WERI-Rb-1 (cell line): Measurements from ENCODE around the gene COL18A1.
"Not testable (repeated sequence)": the region's sequence is repeated elsewhere in the genome, so short reads cannot be mapped to it uniquely, and the experiment has no call there.

ENCODE experiments used
- DNase-seq: peaks from one replicate; pipeline ENCODE4 v3.0.0-alpha.2; 2020
- H3K27ac ChIP-seq: fragments of 250-450 bp; sonication (Bioruptor Pico); 2 replicates; pipeline ENCODE4 v1.5.1; 2020; ENCODE audit warnings: mild to moderate bottlenecking, moderate library complexity
- H3K27me3 ChIP-seq: fragments of 250-450 bp; sonication (Bioruptor Pico); 2 replicates; pipeline ENCODE4 v1.5.1; 2021; ENCODE audit warnings: mild to moderate bottlenecking, low read depth, moderate library complexity; ENCODE audit not compliant: insufficient read depth, severe bottlenecking
- H3K36me3 ChIP-seq: fragments of 250-450 bp; sonication (Bioruptor Pico); 2 replicates; pipeline ENCODE4 v1.5.1; 2020; ENCODE audit warnings: mild to moderate bottlenecking, moderate library complexity
- H3K4me3 ChIP-seq: 2 replicates; pipeline ENCODE4 v1.5.1; 2011; ENCODE audit warnings: low read depth, mild to moderate bottlenecking, control low read depth, low read length
- H3K9me3 ChIP-seq: fragments of 250-450 bp; sonication (Bioruptor Pico); 2 replicates; pipeline ENCODE4 v1.5.1; 2021; ENCODE audit warnings: mild to moderate bottlenecking, moderate library complexity; ENCODE audit not compliant: severe bottlenecking
- CTCF ChIP-seq: IDR thresholded peaks from 2 replicates; pipeline ENCODE4 v1.5.1; 2011; ENCODE audit warnings: low read depth, mild to moderate bottlenecking, control low read depth, inconsistent platforms, low read length

COL18A1 gene

GRCh38 chr21:45366476-45366875 is 38.5 kb upstream of the COL18A1 start:
- DNase-seq: no peak
- no peak for TF ChIP-seq CTCF
- Histone ChIP-seq H3K9me3 (no peaks in the 10 kb centered on the region), H3K36me3 (no peaks in the 10 kb centered on the region), H3K27me3 (no peaks in the 10 kb centered on the region), H3K27ac (no peak overlapping the region), H3K4me3 (no peak overlapping the region)

GRCh38 chr21:45366931-45367401 is 38.0 kb upstream of the COL18A1 start:
- Histone ChIP-seq H3K27ac (no peak overlapping the region), H3K36me3 (no peaks in the 10 kb centered on the region), H3K27me3 (no peaks in the 10 kb centered on the region), H3K9me3 (no peaks in the 10 kb centered on the region), H3K4me3 (no peak overlapping the region)
- TF ChIP-seq CTCF: no peak
- DNase-seq: no peak

- no peak overlapping the region for H3K27ac ChIP-seq
These were observed 37.3 kb upstream of the COL18A1 start for GRCh38 chr21:45367402-45368351.

GRCh38 chr21:45369018-45369417 is 35.9 kb upstream of the COL18A1 start:
- not testable (repeated sequence) for H3K27ac ChIP-seq, H3K36me3 ChIP-seq, DNase-seq, H3K27me3 ChIP-seq, H3K9me3 ChIP-seq, H3K4me3 ChIP-seq

More at GRCh38 chr21:45367402-45368351, 37.3 kb upstream of the COL18A1 start:
- DNase-seq: no peak
- Histone ChIP-seq H3K4me3 (no peak overlapping the region), H3K36me3 (no peaks in the 10 kb centered on the region), H3K27me3 (no peaks in the 10 kb centered on the region), H3K9me3 (no peaks in the 10 kb centered on the region)
- no peak for TF ChIP-seq CTCF

- Histone ChIP-seq H3K36me3 (no peaks in the 10 kb centered on the region), H3K27ac (no peak overlapping the region), H3K4me3 (no peak overlapping the region), H3K27me3 (no peaks in the 10 kb centered on the region), H3K9me3 (peaks cover 2% of the 10 kb centered on the region)
- TF ChIP-seq CTCF: no peak
- DNase-seq: no peak
These were observed 34.4 kb upstream of the COL18A1 start for GRCh38 chr21:45370575-45370974.

- Histone ChIP-seq H3K9me3 (peaks cover 2% of the 10 kb centered on the region), H3K27ac (no peak overlapping the region), H3K27me3 (no peaks in the 10 kb centered on the region), H3K4me3 (no peak overlapping the region), H3K36me3 (no peaks in the 10 kb centered on the region)
- no peak for TF ChIP-seq CTCF
- DNase-seq: no peak
These were observed 33.9 kb upstream of the COL18A1 start for GRCh38 chr21:45371081-45371480.
